AML-193 (cell line): ENCODE results near the gene ZNF33B.
"Not testable (repeated sequence)": the region's sequence is repeated elsewhere in the genome, so short reads cannot be mapped to it uniquely, and the experiment has no call there.

ENCODE experiments used
- DNase-seq, 2 experiments: peaks; one replicate each; lab custom pipeline; 2025; lab: John Stamatoyannopoulos, UW

ZNF33B gene

GRCh38 chr10:42638055-42638820 is at the start of gene ZNF33B:
ZNF33B (minus strand) TSS chr10:42638570; CDS start chr10:42636928, 1,642 bp downstream.
- peak; percentile 82 to 90 for DNase-seq

GRCh38 chr10:42684517-42684916 is 46.1 kb upstream of the ZNF33B start:
- no peak for DNase-seq

- no peak for DNase-seq
Measured at GRCh38 chr10:42680267-42680666, 41.9 kb upstream of the ZNF33B start.

- not testable (repeated sequence) for DNase-seq
Measured at GRCh38 chr10:42665181-42665979, 27.0 kb upstream of the ZNF33B start.

- no peak for DNase-seq
Measured at GRCh38 chr10:42654419-42654818, 16.0 kb upstream of the ZNF33B start.

GRCh38 chr10:42652858-42653257 is 14.5 kb upstream of the ZNF33B start:
- DNase-seq, result no peak

GRCh38 chr10:42650374-42650773 is 12.0 kb upstream of the ZNF33B start:
- DNase-seq, result no peak

GRCh38 chr10:42648512-42648911 is 10.1 kb upstream of the ZNF33B start:
- DNase-seq, result no peak

GRCh38 chr10:42646687-42647640 is 8.6 kb upstream of the ZNF33B start:
- no peak for DNase-seq

- no peak for DNase-seq
Measured at GRCh38 chr10:42646214-42646613, 7.8 kb upstream of the ZNF33B start.

GRCh38 chr10:42645516-42645915 is 7.1 kb upstream of the ZNF33B start:
- no peak for DNase-seq

GRCh38 chr10:42645103-42645502 is 6.7 kb upstream of the ZNF33B start:
- no peak for DNase-seq

GRCh38 chr10:42640610-42641229 is 2.4 kb upstream of the ZNF33B start:
- DNase-seq, result no peak

- no peak for DNase-seq
Measured at GRCh38 chr10:42638821-42639270, 476 bp upstream of the ZNF33B start.

GRCh38 chr10:42637648-42638054 is 719 bp downstream of the ZNF33B start:
- no peak for DNase-seq

GRCh38 chr10:42637142-42637541 is 1.2 kb downstream of the ZNF33B start:
- no peak for DNase-seq

GRCh38 chr10:42635098-42635497 is 3.3 kb downstream of the ZNF33B start:
- DNase-seq, result no peak

GRCh38 chr10:42632564-42632963 is 5.8 kb downstream of the ZNF33B start:
- DNase-seq, result no peak

GRCh38 chr10:42630537-42631134 is 7.7 kb downstream of the ZNF33B start:
- DNase-seq, result no peak

- DNase-seq, result no peak
Measured at GRCh38 chr10:42623929-42624328, 14.4 kb downstream of the ZNF33B start.

GRCh38 chr10:42618424-42618823 is 19.9 kb downstream of the ZNF33B start:
- no peak for DNase-seq
